Stomach smooth muscle (tissue), 2 donors: ENCODE results near the gene LRRC49.

Source experiments
- H3K27ac ChIP-seq: one replicate; pipeline ENCODE4 v1.7.0; 2013; ENCODE audit warnings: mild to moderate bottlenecking, low read length, inconsistent platforms
- H3K27me3 ChIP-seq, 2 donors: one replicate each; pipeline ENCODE4 v1.7.0; 2013; ENCODE audit warnings: low read length in 2 of 2; ENCODE audit not compliant: insufficient read depth in 2 of 2, control insufficient read depth in 1 of 2
- H3K36me3 ChIP-seq, 2 donors: one replicate each; pipeline ENCODE4 v1.7.0; 2013; ENCODE audit warnings: low read length in 2 of 2; ENCODE audit not compliant: control insufficient read depth in 2 of 2, insufficient read depth in 2 of 2
- H3K4me1 ChIP-seq: one replicate; pipeline ENCODE4 v1.7.0; 2013; ENCODE audit warnings: low read length; ENCODE audit not compliant: control insufficient read depth, insufficient read depth
- H3K4me3 ChIP-seq, 2 donors: one replicate each; pipeline ENCODE4 v1.7.0; 2013; ENCODE audit warnings: low read length in 2 of 2
- H3K9ac ChIP-seq, 2 donors: one replicate each; pipeline ENCODE4 v1.7.0; 2013; ENCODE audit warnings: low read length in 2 of 2, mild to moderate bottlenecking in 1 of 2
- H3K9me3 ChIP-seq, 2 donors: one replicate each; pipeline ENCODE4 v1.7.0; 2013; ENCODE audit warnings: low read length in 2 of 2; ENCODE audit not compliant: control insufficient read depth in 2 of 2
- donor health status: healthy.
- donor health status: Pancreatic carcinoma.

LRRC49 gene

DNA sequence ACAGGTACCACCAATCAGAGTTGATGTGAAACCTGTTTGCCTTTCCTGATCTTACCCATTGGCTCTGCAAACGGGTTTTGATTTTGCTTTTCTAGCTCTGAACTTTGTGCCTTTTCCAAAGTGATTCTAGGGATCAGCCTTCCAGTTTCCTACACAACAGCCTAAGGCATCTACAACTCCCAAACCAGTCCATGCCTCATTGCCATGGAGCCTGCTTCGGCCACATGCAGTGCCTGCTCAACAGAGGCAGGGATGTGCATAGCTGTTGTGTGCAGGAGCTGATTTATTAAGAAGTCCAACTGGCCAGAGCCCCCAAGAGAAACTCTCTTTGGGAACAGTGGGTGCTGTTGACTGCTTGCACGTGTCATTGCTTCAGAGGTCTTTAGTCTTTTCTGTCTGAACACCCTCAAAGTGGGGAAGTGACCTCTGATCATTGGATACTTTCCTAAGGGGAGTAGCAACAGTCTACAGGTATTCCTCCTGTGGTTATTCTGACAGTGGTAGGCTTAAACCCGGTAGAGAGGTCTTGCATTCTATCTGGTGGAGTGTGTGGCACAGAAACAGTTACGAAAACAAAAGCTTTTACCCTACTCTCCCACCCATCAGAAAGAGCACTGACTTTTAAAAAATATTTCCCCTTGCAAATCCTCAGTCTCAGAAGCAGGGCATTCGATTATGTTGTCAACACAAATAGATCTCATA is 186.0 kb downstream of the LRRC49 start:
- Histone ChIP-seq H3K27me3 (no peaks in the 10 kb centered on the region), H3K36me3 (no peaks in the 10 kb centered on the region), H3K27ac (no peak overlapping the region), H3K4me3 (no peak overlapping the region), H3K9ac (no peak overlapping the region), H3K4me1 (no peaks in the 10 kb centered on the region), H3K9me3 (no peaks in the 10 kb centered on the region)

DNA sequence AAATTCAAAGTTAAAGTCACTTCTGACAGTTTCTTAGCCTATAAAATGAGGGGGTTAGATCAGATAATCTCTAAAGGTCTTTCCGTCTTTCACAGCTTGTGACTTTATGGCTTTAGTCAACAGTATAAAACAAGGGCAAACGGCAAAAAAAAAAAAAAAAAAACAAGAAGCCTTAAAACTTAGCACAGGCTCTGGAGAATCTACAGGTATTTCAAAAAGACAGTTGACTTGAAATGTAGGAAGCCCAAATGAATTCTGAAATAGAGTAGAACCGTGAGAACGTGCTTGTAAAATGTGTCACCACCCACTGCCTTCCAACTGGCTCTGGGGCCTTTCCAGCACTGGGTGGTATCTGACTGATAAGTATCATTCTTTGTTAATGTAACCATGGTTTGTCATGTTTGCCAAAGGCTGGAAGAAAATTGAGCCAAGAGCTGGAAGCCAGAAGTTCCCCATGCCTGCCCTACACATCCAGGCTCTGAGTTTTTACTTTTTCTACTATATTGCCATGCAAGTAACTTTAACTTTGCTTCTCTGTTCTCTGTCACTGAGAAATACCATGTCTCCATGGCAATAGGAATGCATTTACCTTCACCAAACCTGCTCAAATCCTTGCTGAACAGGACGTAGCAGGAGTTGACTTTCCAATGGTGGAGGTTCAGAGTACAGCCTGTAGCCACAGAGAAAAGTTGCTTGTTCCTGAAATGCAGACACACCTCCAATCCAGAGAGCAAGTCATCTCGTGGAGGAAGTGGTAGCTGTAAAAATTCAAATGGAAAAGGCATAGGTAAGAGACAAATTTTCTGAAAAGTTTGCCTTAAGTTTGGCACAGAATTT is 186.8 kb downstream of the LRRC49 start:
- Histone ChIP-seq H3K27ac (no peak overlapping the region), H3K9me3 (no peaks in the 10 kb centered on the region), H3K36me3 (no peaks in the 10 kb centered on the region), H3K4me1 (no peaks in the 10 kb centered on the region), H3K9ac (no peak overlapping the region), H3K27me3 (peaks cover 0 to 2% of the 10 kb centered on the region in 2 donors), H3K4me3 (no peak overlapping the region)

DNA sequence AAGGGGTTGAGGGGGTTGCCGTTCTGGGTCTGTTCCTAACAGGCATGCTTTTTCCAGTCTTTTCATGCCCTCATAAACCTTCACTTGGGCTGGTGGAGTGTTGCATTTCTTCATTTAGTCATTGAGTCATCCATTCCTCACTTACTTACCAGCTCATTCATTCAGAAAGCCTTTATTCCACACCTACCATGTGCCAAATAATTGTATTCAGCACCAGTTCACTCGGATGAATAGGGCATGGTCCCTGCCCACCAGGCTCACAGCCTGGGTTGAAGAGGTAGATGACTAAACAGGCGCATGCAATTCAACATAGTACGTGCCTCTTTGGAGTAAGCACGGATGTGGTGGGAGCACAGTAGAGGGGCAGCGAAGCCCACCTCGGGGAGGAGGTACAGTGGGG is 187.5 kb downstream of the LRRC49 start:
- Histone ChIP-seq H3K9me3 (no peaks in the 10 kb centered on the region), H3K4me3 (no peak overlapping the region), H3K4me1 (peaks cover 2% of the 10 kb centered on the region), H3K27ac (no peak overlapping the region), H3K36me3 (no peaks in the 10 kb centered on the region), H3K27me3 (peaks cover 0 to 2% of the 10 kb centered on the region in 2 donors), H3K9ac (no peak overlapping the region)

DNA sequence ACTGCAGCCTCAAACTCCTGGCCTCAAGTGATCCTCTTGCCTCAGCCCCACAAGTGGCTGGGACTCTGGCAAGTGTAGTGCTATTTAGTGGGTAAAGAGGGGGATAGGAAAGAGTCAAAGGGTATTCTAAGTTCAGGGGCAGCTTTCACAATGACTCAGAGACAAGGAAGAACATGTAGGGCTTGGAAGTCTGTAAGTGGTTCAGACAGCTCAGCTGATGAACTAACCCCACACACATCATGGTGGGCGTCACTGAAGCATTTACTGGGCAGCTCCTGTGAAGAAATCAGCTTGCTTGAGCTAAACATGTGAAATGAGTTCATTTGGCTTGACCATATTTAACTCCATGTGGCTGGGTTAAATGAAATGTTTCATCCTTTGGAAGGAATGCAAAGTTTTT is 188.1 kb downstream of the LRRC49 start:
- Histone ChIP-seq H3K36me3 (no peaks in the 10 kb centered on the region), H3K9ac (no peak overlapping the region), H3K4me3 (no peak overlapping the region), H3K27me3 (peaks cover 0 to 2% of the 10 kb centered on the region in 2 donors), H3K27ac (no peak overlapping the region), H3K4me1 (peaks cover 2% of the 10 kb centered on the region), H3K9me3 (no peaks in the 10 kb centered on the region)

DNA sequence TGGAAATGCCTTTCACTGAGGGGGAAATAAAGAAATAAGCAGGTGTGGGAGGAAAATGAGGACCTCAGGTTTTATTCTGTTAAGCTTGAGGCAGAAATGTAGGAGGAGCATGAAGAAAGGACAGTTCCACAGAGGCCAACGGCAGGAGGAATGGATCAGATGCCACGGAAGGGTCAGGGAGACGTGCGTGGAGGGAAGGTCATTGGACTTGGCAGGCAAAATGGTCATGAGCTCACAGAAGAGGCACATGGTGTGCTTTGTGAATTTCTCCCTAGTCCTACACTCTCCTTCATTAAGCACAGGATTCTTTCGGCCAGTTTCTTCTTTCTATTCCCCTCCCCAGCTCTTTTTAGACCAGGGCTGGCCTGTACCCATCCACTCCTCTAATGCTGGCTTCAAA is 190.2 kb downstream of the LRRC49 start:
- Histone ChIP-seq H3K27ac (no peak overlapping the region), H3K4me3 (no peak overlapping the region), H3K9ac (no peak overlapping the region), H3K4me1 (peaks cover 2% of the 10 kb centered on the region), H3K27me3 (peaks cover 0 to 2% of the 10 kb centered on the region in 2 donors), H3K9me3 (no peaks in the 10 kb centered on the region), H3K36me3 (no peaks in the 10 kb centered on the region)

DNA sequence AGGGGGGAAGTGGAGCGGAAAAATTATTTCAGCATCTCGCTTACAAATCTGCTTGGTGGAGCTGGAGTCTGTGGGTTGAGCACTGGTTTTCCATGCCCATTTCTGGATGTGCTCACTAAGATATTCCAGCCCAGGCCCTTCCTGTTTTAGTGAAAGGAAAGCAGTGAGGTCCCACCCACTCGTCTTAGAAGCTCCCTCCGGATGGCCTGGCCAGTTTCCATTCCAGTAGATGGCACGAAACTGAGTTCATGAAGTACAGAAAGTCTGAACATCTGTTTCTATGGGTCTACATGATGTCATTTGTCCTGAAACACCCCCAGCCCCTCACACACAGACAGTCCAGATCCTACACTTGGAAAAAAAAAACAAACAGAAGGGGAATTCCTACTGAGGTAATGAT is 190.7 kb downstream of the LRRC49 start:
- H3K4me1 ChIP-seq = peaks cover 2% of the 10 kb centered on the region
- no peaks in the 10 kb centered on the region for H3K36me3 ChIP-seq
- H3K27ac ChIP-seq = no peak overlapping the region
- no peak overlapping the region for H3K9ac ChIP-seq
- H3K9me3 ChIP-seq = no peaks in the 10 kb centered on the region
- H3K27me3 ChIP-seq = peaks cover 0 to 2% of the 10 kb centered on the region in 2 donors
- H3K4me3 ChIP-seq = no peak overlapping the region

DNA sequence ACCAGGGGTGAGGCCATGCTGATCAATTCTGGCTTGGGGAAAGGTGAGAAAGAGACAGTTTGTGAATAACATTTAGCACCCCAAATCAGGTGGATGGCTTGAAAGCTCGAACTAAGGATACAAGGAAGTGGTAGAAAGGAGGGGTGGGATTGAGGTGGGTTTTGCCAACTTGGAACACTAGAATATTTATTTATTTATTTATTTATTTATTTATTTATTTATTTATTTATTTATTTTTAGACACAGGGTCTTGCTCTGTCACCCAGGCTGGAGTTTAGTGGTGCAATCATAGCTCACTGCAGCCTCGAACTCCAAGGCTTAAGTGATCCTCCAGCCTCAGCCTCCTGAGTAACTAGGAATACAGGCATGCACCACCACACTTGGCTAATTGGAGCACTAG is 191.6 kb downstream of the LRRC49 start:
- Histone ChIP-seq H3K9me3 (no peaks in the 10 kb centered on the region), H3K4me3 (no peak overlapping the region), H3K27me3 (peaks cover 0 to 2% of the 10 kb centered on the region in 2 donors), H3K36me3 (no peaks in the 10 kb centered on the region), H3K4me1 (peaks cover 2% of the 10 kb centered on the region), H3K27ac (no peak overlapping the region), H3K9ac (no peak overlapping the region)

DNA sequence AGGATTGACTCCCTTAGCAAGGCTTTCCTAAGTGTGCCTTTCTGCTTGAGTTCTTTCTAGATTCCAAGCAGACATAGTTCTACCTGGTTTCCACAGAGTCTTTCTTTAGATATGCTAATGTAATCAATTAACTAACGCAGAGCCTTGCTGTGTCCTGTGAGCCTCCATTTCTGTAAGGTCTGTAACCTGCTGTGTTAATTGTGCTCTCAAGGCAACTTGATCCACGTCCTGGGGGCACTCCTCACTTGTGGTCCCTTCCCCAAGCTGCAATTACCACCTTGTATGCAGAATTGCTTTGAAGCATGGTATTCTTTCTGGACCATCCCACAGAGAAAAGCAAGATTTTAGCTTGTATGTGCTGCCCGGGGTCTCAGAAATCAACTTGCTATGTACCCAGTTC is 193.2 kb downstream of the LRRC49 start:
- Histone ChIP-seq H3K4me1 (peaks cover 2% of the 10 kb centered on the region), H3K27me3 (peaks cover 0 to 2% of the 10 kb centered on the region in 2 donors), H3K4me3 (no peak overlapping the region), H3K9ac (no peak overlapping the region), H3K9me3 (no peaks in the 10 kb centered on the region), H3K27ac (no peak overlapping the region), H3K36me3 (no peaks in the 10 kb centered on the region)

DNA sequence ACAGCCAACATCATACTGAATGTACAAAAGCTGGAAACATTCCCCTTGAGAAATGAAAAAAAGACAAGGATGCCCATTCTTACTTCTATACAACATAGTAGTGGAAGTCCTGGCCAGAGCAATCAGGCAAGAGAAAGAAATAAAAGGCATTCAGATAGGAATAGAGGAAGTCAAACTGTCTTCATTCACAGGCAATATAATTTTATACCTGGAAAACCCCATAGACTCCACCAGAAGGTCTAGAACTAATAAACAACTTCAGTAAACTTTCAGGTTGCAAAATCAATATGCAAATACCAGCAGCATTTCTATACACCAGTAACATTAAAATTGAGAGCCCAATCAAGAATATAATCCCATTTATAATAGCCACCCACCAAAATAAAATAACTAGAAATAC is 195.5 kb downstream of the LRRC49 start:
- Histone ChIP-seq H3K4me3 (no peak overlapping the region), H3K36me3 (no peaks in the 10 kb centered on the region), H3K9ac (no peak overlapping the region), H3K4me1 (peaks cover 2% of the 10 kb centered on the region), H3K27ac (no peak overlapping the region), H3K9me3 (no peaks in the 10 kb centered on the region), H3K27me3 (peaks cover 0 to 2% of the 10 kb centered on the region in 2 donors)

DNA sequence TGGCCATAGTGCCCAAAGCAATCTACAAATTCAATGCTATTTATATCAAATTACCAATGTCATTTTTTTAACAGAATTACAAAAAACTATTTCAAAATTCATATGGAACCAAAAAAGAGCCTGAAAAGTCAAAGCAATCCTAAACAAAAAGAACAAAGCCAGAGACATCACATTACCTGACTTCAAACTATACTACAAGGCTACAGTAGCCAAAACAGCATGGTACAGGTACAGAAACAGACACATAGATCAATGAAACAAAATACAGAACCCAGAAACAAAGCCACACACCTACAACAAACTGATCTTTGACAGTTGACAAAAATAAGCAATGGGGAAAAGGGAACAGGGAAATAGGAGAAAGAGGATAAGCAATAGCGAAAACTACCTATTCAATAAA is 196.1 kb downstream of the LRRC49 start:
- no peak overlapping the region for H3K4me3 ChIP-seq
- no peak overlapping the region for H3K9ac ChIP-seq
- H3K4me1 ChIP-seq = peaks cover 2% of the 10 kb centered on the region
- H3K9me3 ChIP-seq = no peaks in the 10 kb centered on the region
- H3K27ac ChIP-seq = no peak overlapping the region
- no peaks in the 10 kb centered on the region for H3K36me3 ChIP-seq
- H3K27me3 ChIP-seq = peaks cover 0 to 2% of the 10 kb centered on the region in 2 donors

DNA sequence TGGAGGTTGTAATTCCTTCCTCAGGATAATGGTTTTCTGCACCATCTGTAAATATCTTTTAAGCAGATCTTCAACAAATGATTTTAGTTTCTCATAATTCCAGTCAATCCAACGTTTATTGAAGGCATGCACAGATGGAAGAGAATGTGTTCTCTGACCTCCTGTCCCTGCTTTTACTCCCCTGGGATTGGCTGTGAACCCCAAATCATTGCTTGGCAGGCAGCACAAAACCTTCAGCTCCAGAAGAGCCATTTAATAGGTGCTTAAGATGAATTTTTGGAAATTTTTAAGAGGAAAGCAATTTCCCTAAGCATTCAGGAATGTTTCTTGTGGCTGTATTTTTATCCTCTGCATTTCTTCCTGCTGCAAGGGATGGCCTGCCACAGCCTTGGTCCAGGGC is 197.2 kb downstream of the LRRC49 start:
- Histone ChIP-seq H3K9ac (no peak overlapping the region), H3K27me3 (no peaks in the 10 kb centered on the region), H3K36me3 (no peaks in the 10 kb centered on the region), H3K27ac (no peak overlapping the region), H3K9me3 (no peaks in the 10 kb centered on the region), H3K4me3 (no peak overlapping the region), H3K4me1 (peaks cover under 1% of the 10 kb centered on the region)
